Stimulated activated CD4-positive, alpha-beta T cell treated with anti-CD3 and anti-CD28 coated beads, Interleukin-4, amount 100 ng/mL, for 4 hours (primary cell): ENCODE measurements around the gene PLSCR3.
A peak's percentile ranks its signal among the peaks of the same experiment; 100 is the strongest.
"Not testable (repeated sequence)": the region's sequence is repeated elsewhere in the genome, so short reads cannot be mapped to it uniquely, and the experiment has no call there.

Experiments
- DNase-seq, 2 experiments: peaks; one replicate each; pipeline ENCODE4 v3.0.0-alpha.2; 2020

PLSCR3 gene

GRCh38 chr17:7379134-7379533, 15.2 kb downstream of the PLSCR3 start:
- no peak for DNase-seq

GRCh38 chr17:7374353-7374752, 20.0 kb downstream of the PLSCR3 start:
- DNase-seq, result no peak

- no peak for DNase-seq
These were observed 23.5 kb downstream of the PLSCR3 start for GRCh38 chr17:7370853-7371252.

- DNase-seq, result no peak
These were observed 24.5 kb downstream of the PLSCR3 start for GRCh38 chr17:7369825-7370224.

GRCh38 chr17:7368599-7368994, 25.7 kb downstream of the PLSCR3 start:
- DNase-seq, result not testable (repeated sequence)

- DNase-seq, result no peak
These were observed 26.3 kb downstream of the PLSCR3 start for GRCh38 chr17:7367918-7368598.

- DNase-seq, result no peak
These were observed 27.2 kb downstream of the PLSCR3 start for GRCh38 chr17:7367083-7367482.

GRCh38 chr17:7365963-7366362, 28.4 kb downstream of the PLSCR3 start:
- not testable (repeated sequence) for DNase-seq

- no peak for DNase-seq
These were observed 31.0 kb downstream of the PLSCR3 start for GRCh38 chr17:7363311-7363710.

GRCh38 chr17:7361906-7362305, 32.4 kb downstream of the PLSCR3 start:
- no peak for DNase-seq

- no peak for DNase-seq
These were observed 36.9 kb downstream of the PLSCR3 start for GRCh38 chr17:7357381-7357780.

GRCh38 chr17:7356756-7357155, 37.6 kb downstream of the PLSCR3 start:
- no peak for DNase-seq

- DNase-seq, result peak; percentile 78 to 81
These were observed 38.2 kb downstream of the PLSCR3 start for GRCh38 chr17:7356072-7356549.

- DNase-seq, result no peak
These were observed 38.8 kb downstream of the PLSCR3 start for GRCh38 chr17:7355573-7355972.

GRCh38 chr17:7355053-7355452, 39.3 kb downstream of the PLSCR3 start, which contains the start of gene TMEM95:
TMEM95 (plus strand) TSS chr17:7355156; CDS start chr17:7355205, 49 bp downstream.
- no peak for DNase-seq

- DNase-seq, result no peak
These were observed 40.0 kb downstream of the PLSCR3 start for GRCh38 chr17:7354262-7354843.

GRCh38 chr17:7352910-7353635, 41.3 kb downstream of the PLSCR3 start:
- DNase-seq, result no peak

- DNase-seq, result no peak
These were observed 41.8 kb downstream of the PLSCR3 start for GRCh38 chr17:7352503-7352889.

- DNase-seq, result peak; percentile 54 to 68
These were observed 42.4 kb downstream of the PLSCR3 start, which contains the start of gene KCTD11 for GRCh38 chr17:7351665-7352502. KCTD11 (plus strand) TSS chr17:7352162.

- DNase-seq, result no peak
These were observed 45.7 kb downstream of the PLSCR3 start for GRCh38 chr17:7348478-7349242.

- DNase-seq, result no peak
These were observed 46.5 kb downstream of the PLSCR3 start for GRCh38 chr17:7347630-7348477.
